GM12875 (cell line): ENCODE data around the gene DSG2.

Experiments used
- H3K4me3 ChIP-seq: one replicate; pipeline ENCODE4 v1.5.1; 2011; ENCODE audit warnings: low read depth, low read length, control low read depth
- TF ChIP-seq, protein P1 (sequence below): IDR thresholded peaks from 2 replicates; pipeline ENCODE4 v1.5.1; 2011; ENCODE audit warnings: low read depth, mild to moderate bottlenecking, control low read depth, inconsistent platforms, low read length, moderate library complexity, borderline replicate concordance; ENCODE audit not compliant: insufficient read depth

The DSG2 gene

DNA sequence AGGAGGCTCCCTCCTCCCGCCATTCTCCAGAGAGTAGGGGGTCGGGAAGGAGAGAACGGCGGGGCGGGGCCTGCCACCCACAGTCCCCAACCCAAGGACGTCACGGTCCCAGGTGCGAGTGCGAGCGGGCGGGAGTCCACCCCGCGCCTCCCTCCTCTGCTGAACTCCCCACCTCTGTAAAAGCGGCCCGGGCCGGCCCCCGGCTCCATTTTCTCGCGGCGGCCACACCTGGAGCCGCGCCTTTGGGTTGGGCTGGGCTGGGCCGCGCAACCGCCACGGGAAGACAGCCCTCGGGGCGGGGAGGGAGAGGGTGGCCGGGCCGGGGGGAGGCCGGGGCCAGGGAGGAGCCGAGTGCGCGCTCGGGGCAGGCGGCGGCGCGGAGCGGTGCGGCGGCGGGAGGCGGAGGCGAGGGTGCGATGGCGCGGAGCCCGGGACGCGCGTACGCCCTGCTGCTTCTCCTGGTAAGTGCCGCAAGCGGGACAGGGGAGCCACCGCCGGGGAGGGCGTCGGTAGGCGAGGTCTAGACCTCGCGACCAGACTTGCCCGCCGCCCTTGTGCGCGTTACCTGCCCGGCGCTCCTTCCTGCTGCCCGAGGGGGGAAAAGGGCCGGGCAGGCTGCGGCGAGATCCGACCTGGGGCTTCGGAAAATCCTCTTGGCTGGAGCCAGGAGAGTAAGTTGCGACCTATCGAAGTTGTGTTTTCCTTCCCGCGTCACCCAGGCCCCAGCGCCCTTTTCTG, at the start of gene DSG2:
Gene DSG2, plus strand, starts transcription at position 342 of the 738 bp plus-strand sequence. Its CDS starts 75 bp downstream, at position 417.
- TF ChIP-seq, protein P1, sequence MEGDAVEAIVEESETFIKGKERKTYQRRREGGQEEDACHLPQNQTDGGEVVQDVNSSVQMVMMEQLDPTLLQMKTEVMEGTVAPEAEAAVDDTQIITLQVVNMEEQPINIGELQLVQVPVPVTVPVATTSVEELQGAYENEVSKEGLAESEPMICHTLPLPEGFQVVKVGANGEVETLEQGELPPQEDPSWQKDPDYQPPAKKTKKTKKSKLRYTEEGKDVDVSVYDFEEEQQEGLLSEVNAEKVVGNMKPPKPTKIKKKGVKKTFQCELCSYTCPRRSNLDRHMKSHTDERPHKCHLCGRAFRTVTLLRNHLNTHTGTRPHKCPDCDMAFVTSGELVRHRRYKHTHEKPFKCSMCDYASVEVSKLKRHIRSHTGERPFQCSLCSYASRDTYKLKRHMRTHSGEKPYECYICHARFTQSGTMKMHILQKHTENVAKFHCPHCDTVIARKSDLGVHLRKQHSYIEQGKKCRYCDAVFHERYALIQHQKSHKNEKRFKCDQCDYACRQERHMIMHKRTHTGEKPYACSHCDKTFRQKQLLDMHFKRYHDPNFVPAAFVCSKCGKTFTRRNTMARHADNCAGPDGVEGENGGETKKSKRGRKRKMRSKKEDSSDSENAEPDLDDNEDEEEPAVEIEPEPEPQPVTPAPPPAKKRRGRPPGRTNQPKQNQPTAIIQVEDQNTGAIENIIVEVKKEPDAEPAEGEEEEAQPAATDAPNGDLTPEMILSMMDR: no peak
- peak within 1 kb of the TSS; percentile 94 for H3K4me3 ChIP-seq

DNA sequence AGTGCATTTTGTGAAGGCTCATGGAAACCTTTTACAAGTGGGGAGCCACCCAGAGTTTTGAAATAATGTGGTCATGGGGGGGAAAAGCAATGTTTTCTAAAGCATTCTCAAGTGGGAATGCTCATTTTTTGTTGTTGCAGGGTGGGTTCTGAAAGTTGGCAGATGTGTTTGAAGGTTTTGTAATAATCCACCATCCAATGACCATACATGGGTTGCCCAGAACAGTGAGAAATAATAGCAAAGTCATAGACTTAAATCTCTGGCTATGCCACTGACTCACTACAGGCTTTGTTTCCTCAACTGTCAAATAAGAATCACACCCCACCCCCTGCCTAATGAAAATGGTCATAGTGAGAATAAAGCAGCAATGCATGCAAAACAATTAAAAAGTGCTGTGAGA, 47.6 kb upstream of the DSG2 start:
- no peak overlapping the region for H3K4me3 ChIP-seq
- TF ChIP-seq, protein P1: no peak

DNA sequence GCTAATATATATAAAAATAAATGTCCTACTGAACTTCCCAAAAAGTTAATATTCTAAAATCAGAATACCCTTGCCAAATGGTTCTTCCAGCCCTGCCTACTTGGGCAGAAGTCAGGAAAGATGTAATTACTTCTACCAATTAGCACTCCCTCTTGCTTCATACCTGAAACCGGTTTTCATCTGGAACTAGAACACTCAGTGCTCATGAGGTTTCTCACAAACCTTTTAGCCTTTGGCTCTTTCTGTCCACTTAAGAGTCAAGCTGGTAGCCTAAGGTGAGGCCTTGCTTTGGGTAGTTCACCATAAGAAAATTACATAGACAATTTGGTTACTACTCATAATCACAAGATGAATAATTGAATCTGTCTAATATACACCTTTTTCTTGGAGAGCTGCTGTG, 46.4 kb upstream of the DSG2 start:
- TF ChIP-seq, protein P1: no peak
- H3K4me3 ChIP-seq: no peak overlapping the region

DNA sequence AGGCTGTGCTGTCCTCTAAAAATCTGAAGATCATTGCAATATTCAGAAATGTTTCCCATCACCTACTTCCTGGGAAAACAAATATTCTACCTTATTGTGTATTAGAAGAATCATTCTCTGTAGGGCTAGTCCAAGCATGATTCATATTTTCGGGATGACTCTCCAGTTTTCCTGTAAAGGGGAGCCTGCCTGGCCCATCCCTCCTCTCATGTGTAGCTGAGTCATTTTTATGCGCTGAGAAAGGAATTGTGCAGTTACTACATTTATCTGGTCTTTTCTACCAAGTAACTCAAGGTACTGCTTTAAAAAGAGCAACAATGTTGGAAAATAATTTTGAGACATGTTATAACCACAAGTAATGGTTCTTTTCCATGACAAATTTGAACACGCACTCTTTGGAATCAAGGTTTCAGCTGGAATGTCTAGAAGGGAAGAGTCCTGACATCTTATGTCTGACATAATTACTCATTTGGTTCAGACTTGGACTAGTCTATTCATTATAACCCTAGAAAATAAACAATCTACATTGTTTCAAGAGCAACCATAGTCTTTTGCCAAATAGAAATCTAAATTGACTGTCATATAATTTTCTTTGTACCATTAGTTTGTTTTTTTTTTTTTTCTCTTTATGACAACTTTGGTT, 43.8 kb upstream of the DSG2 start:
- TF ChIP-seq, protein P1: no peak
- no peak overlapping the region for H3K4me3 ChIP-seq

DNA sequence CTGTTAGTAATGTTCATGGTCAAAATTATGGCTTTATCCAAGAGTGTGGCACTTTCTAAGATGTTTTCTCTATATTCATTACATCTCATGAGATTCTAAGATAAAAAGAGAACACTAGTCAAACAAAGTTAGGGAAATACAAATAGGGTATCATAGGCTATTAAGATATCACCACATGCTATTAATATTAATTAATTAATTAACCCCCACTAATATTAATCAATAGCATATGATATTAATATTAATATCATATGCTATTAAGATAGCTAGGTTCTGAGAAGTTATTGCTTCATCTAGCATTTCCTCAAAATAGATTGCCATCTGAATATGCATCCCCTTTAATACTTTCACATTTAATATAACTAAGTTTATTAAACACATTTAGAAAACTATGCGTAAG, 28.3 kb upstream of the DSG2 start:
- no peak overlapping the region for H3K4me3 ChIP-seq
- TF ChIP-seq, protein P1: no peak

DNA sequence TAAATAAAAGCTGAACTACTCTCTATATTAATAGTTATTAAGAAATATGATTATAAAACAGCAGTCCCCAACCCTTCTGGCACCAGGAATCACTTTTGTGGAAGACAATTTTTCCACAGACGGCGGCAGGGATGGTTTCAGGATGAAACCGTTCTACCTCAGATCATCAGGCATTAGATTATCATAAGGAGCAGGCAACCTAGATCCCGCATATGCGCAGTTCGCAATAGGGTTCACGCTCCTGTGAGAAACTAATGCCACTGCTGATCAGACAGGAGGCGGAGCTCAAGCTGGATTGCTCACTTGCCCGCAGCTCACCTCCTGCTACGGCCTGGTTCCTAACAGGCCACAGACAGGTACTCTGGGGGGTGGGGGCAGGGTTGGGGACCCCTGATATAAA, 19.3 kb upstream of the DSG2 start:
- no peak overlapping the region for H3K4me3 ChIP-seq
- TF ChIP-seq, protein P1: no peak

DNA sequence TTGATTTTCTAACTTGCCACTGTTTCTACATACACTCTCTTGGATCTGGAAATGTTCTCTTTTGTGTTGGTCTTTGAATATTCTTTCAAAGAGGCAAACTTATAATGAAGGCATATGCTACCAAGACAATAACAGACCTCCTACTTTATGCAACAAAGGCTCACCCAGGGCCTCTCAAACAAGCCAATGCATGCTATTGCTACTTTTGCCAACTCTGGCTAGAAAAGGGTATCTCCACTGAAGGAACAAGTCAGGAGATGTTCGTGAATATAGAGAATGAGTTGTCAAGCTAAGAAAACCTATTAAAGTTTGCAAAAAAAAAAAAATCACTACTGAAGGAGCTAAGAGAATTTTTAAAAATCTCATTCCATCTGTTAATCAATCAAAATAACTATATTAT, 15.9 kb upstream of the DSG2 start:
- TF ChIP-seq, protein P1: no peak

More for the DNA sequence above, 15.9 kb upstream of the DSG2 start:
- no peak overlapping the region for H3K4me3 ChIP-seq
